Sigmoid colon (tissue), 7 donors: ENCODE measurements around the gene DNAJC10. TPM values are rescaled to one million over a fixed set of nuclear protein-coding genes. Genes with fewer than 3 reads are reported as not detected.
A peak's percentile ranks its signal among the peaks of the same experiment; 100 is the strongest.
"Not testable (repeated sequence)": the region's sequence is repeated elsewhere in the genome, so short reads cannot be mapped to it uniquely, and the experiment has no call there.

Source experiments
- DNase-seq: peaks from one replicate; pipeline ENCODE4 v3.0.0-alpha.2; 2019
- H3K27ac ChIP-seq, 4 donors: fragments of 200-600 bp; sonication (generic); one replicate each; pipeline ENCODE4 v1.5.1; 2016 to 2019; ENCODE audit warnings: mild to moderate bottlenecking in 1 of 4
- H3K27me3 ChIP-seq, 3 donors: fragments of 200-600 bp; sonication (generic); one replicate each; pipeline ENCODE4 v1.5.1; 2019; ENCODE audit warnings: mild to moderate bottlenecking in 1 of 3
- H3K36me3 ChIP-seq, 4 donors: fragments of 200-600 bp; sonication (generic); one replicate each; pipeline ENCODE4 v1.5.1; 2016 to 2019
- H3K4me1 ChIP-seq, 4 donors: fragments of 200-600 bp; sonication (generic); one replicate each; pipeline ENCODE4 v1.5.1; 2017 to 2019
- H3K4me3 ChIP-seq, 4 donors: fragments of 200-600 bp; sonication (generic); one replicate each; pipeline ENCODE4 v1.5.1; 2017 to 2019; ENCODE audit warnings: mild to moderate bottlenecking in 2 of 4, moderate library complexity in 1 of 4
- H3K9me3 ChIP-seq, 4 donors: fragments of 200-600 bp in 3 of 4; sonication (generic) in 3 of 4; one replicate each; pipeline versions ENCODE4 v1.5.1 to v1.6.1; 2013 to 2019
- EP300 ChIP-seq, 4 donors: sonication (generic); formaldehyde crosslinking; IDR thresholded peaks; one replicate each; pipeline ENCODE4 v1.6.1; 2017; ENCODE audit warnings: antibody characterized with exemption in 4 of 4
- POLR2A ChIP-seq, 2 donors: fragments of 450-650 bp; IDR thresholded peaks; one replicate each; pipeline ENCODE4 v1.6.1; 2016; ENCODE audit warnings: antibody characterized with exemption in 2 of 2, mild to moderate bottlenecking in 2 of 2, moderate library complexity in 2 of 2
- POLR2AphosphoS5 ChIP-seq, 4 donors: sonication (generic); formaldehyde crosslinking; IDR thresholded peaks; one replicate each; pipeline ENCODE4 v1.6.1; 2017; ENCODE audit warnings: antibody characterized with exemption in 4 of 4
- WGBS, 2 donors: extraction: QIAGEN DNeasy Blood & Tissue Kit; methylation state at CpG; one replicate each; pipeline ENCODE4 v1.1.7; 2013; 5-methylcytosine and 5-hydroxymethylcytosine counted together
- intact Hi-C: fragments of 100-400 bp; cut with DNase I; formaldehyde crosslinking; loops from one replicate; pipeline ENCODE4 v1.15.1; 2023
- polyA plus RNA-seq, 3 donors: library from polyadenylated mRNA; stranded (reverse); fragments of 200-250 nt; gene quantifications; one replicate each; pipeline ENCODE4 v1.2.3, GENCODE V29; 2013
- total RNA-seq, 4 donors: library from RNA; depleted of rRNA; stranded (reverse); fragments of >200 nt; gene quantifications; one replicate each; pipeline ENCODE4 v1.1.0, GENCODE V29; 2016
- TF ChIP-seq, protein P1 (sequence below), 4 experiments: fragments of 450-650 bp in 3 of 4; fragments of 200-600 bp in 1 of 4; IDR thresholded peaks; one replicate each; pipeline ENCODE4 v1.5.1; 2016 to 2019; ENCODE audit warnings: antibody characterized with exemption in 4 of 4, mild to moderate bottlenecking in 3 of 4, moderate library complexity in 2 of 4
- donor health status: healthy with polysubstance abuse.
- donor health status: Bipolar disorder and iron deficiency.
- donor health status: healthy.

The DNAJC10 gene
- total and polyA plus RNA-seq, 7 donors = 9.0 to 50.1 (median 44.3) TPM

DNA sequence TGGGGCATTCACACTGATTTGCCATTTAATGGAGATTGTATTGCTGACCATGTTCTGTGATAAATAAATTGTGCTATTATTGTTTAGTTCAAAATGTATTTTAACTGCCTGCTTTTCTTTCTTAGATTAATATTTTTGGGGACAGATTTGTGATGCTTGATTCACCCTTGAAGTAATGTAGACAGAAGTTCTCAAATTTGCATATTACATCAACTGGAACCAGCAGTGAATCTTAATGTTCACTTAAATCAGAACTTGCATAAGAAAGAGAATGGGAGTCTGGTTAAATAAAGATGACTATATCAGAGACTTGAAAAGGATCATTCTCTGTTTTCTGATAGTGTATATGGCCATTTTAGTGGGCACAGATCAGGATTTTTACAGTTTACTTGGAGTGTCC lies 1.8 kb downstream of the DNAJC10 start:
- Histone ChIP-seq H3K9me3 (no peaks in the 10 kb centered on the region), H3K27me3 (no peaks in the 10 kb centered on the region), H3K4me1 (peaks cover 0 to 16% (median 10%) of the 10 kb centered on the region in 4 donors), H3K4me3 (no peak overlapping the region), H3K36me3 (peaks cover 0 to 29% (median 2%) of the 10 kb centered on the region in 4 donors), H3K27ac (peak overlapping the region in 1 of 4 donors; percentile 84)
- DNase-seq = no peak
- no peak for TF ChIP-seq EP300 (IDR thresholded peaks at IDR 0.05)
- no peak for TF ChIP-seq POLR2AphosphoS5 (IDR thresholded peaks at IDR 0.05)
- TF ChIP-seq, protein P1, sequence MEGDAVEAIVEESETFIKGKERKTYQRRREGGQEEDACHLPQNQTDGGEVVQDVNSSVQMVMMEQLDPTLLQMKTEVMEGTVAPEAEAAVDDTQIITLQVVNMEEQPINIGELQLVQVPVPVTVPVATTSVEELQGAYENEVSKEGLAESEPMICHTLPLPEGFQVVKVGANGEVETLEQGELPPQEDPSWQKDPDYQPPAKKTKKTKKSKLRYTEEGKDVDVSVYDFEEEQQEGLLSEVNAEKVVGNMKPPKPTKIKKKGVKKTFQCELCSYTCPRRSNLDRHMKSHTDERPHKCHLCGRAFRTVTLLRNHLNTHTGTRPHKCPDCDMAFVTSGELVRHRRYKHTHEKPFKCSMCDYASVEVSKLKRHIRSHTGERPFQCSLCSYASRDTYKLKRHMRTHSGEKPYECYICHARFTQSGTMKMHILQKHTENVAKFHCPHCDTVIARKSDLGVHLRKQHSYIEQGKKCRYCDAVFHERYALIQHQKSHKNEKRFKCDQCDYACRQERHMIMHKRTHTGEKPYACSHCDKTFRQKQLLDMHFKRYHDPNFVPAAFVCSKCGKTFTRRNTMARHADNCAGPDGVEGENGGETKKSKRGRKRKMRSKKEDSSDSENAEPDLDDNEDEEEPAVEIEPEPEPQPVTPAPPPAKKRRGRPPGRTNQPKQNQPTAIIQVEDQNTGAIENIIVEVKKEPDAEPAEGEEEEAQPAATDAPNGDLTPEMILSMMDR (IDR thresholded peaks at IDR 0.05) = no peak
- intact Hi-C loops = loop anchor here (5.0 kb wide), 2 partner anchors 259 to 404 kb away; partner anchors contain the start of gene NUP35

DNA sequence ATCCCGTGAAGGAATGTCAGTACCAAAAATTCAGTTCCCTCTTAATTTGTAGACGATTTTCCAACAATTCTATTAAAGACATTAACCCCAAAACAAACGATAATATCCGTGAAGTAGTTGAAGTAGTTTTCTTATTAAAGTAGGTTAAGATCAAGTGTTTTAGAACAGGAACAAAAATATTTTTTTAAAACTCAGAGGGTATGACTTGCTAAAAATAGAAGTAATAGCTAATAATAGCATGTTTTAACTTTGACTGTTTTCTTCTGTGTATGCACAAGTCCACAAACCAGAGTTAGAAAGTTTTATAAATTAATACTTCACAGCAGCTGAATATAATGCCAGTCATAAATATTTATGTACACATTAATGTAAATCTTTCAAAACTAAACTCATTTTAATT lies 2.4 kb downstream of the DNAJC10 start:
- Histone ChIP-seq H3K4me3 (no peak overlapping the region), H3K9me3 (no peaks in the 10 kb centered on the region), H3K27ac (no peak overlapping the region), H3K27me3 (no peaks in the 10 kb centered on the region), H3K4me1 (peaks cover 0 to 16% (median 10%) of the 10 kb centered on the region in 4 donors), H3K36me3 (peaks cover 0 to 35% (median 2%) of the 10 kb centered on the region in 4 donors)
- intact Hi-C loops = loop anchor here (5.0 kb wide), 2 partner anchors 259 to 404 kb away; partner anchors contain the start of gene NUP35
- TF ChIP-seq EP300 (IDR thresholded peaks at IDR 0.05) (no peak), POLR2A (IDR thresholded peaks at IDR 0.05) (no peak), POLR2AphosphoS5 (IDR thresholded peaks at IDR 0.05) (no peak)
- TF ChIP-seq, protein P1 (IDR thresholded peaks at IDR 0.05) = no peak
- 73 to 88% methylated on average over 4 of the region's 4 CpGs for WGBS, 2 donors
- DNase-seq = no peak

DNA sequence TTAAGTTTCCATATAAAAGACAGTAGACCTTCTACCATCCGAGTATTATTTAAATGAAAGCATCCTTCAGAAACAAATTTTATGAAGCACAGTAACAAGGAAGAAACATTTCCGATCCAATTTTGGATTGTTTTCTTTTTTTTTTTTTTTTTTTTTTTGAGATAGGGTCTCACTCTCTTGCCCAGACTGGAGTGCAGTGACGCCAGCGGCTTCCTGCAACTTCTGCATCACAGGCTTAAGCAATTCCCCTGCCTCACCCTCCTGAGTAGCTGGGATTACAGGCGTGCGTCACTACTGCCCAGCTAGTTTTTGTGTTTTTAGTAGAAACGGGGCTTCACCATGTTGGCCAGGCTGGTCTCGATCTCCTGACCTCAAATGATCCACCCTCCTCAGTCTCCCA lies 3.1 kb downstream of the DNAJC10 start:
- Histone ChIP-seq H3K4me1 (peaks cover 0 to 16% (median 10%) of the 10 kb centered on the region in 4 donors), H3K36me3 (peaks cover 0 to 41% (median 2%) of the 10 kb centered on the region in 4 donors)
- DNase-seq, H3K27ac ChIP-seq, H3K9me3 ChIP-seq, H3K27me3 ChIP-seq, H3K4me3 ChIP-seq: not testable (repeated sequence)
- WGBS, 2 donors = 94 to 95% methylated on average over 8 of the region's 8 CpGs
- intact Hi-C loops = loop anchor here (5.0 kb wide), 2 partner anchors 258 to 403 kb away; partner anchors contain the start of gene NUP35

DNA sequence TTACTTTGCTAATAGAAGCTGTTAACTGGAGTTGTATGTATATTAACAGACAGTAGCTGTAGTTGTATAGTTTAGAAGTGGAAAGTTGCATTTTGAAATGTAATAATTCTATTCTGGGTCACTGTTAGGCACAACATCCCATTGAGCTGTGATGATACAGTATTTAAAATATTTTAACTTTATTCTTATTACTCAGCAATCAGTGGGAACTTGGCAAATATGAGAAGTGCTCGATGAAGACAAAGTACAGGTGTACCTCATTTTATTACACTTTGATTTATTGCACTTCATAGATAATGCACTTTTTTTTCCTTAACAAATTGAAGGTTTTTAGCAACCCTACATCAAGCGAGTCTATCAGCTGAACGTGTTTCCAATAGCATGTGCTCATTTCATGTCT lies 8.6 kb downstream of the DNAJC10 start:
- H3K27me3 ChIP-seq = no peaks in the 10 kb centered on the region
- intact Hi-C loops = no loop called here
- no peak for DNase-seq
- H3K9me3 ChIP-seq = no peaks in the 10 kb centered on the region
- no peaks in the 10 kb centered on the region for H3K4me1 ChIP-seq
- WGBS, 2 donors = 63 to 81% methylated on average over 3 of the region's 3 CpGs
- H3K36me3 ChIP-seq = peaks cover 0 to 69% (median 4%) of the 10 kb centered on the region in 4 donors
- TF ChIP-seq POLR2A (IDR thresholded peaks at IDR 0.05) (no peak), POLR2AphosphoS5 (IDR thresholded peaks at IDR 0.05) (no peak), EP300 (IDR thresholded peaks at IDR 0.05) (no peak)
- TF ChIP-seq, protein P1 (IDR thresholded peaks at IDR 0.05) = no peak
- H3K4me3 ChIP-seq = no peak overlapping the region
- H3K27ac ChIP-seq = no peak overlapping the region

DNA sequence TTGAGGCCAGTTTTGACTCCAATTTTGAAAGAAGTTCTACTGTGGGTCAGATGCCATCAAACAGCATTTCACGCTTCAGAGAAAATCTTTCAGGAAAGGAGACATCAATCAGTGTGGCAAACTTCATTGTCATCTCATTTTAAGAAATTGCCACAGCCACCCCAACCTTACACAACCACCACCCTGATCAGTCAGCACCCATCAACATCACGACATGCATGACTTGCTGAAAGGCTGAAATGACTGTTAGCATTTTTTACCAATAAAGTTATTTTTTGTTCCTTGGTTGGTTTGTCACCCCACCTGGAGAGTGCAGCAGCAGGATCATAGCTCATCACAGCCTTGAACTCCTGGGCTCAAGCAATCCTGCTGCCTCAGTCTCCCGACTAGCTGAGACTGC lies 10.4 kb downstream of the DNAJC10 start:
- TF ChIP-seq, protein P1 (IDR thresholded peaks at IDR 0.05) = no peak
- TF ChIP-seq POLR2AphosphoS5 (IDR thresholded peaks at IDR 0.05) (no peak), EP300 (IDR thresholded peaks at IDR 0.05) (no peak), POLR2A (IDR thresholded peaks at IDR 0.05) (no peak)
- intact Hi-C loops = no loop called here
- no peak for DNase-seq
- no peaks in the 10 kb centered on the region for H3K4me1 ChIP-seq
- no peaks in the 10 kb centered on the region for H3K9me3 ChIP-seq
- WGBS, 2 donors = 92 to 94% methylated on average over 3 of the region's 3 CpGs
- no peaks in the 10 kb centered on the region for H3K27me3 ChIP-seq
- peaks cover 0 to 63% (median 2%) of the 10 kb centered on the region in 4 donors for H3K36me3 ChIP-seq
- H3K27ac ChIP-seq = no peak overlapping the region
- no peak overlapping the region for H3K4me3 ChIP-seq
